HepG2 (cell line): ENCODE data around the gene SMPD3.

Experiments used
- JUN ChIP-seq: sonication (generic); formaldehyde crosslinking; IDR thresholded peaks from 2 replicates; pipeline ENCODE4 v1.4.0; 2020; ENCODE audit warnings: mild to moderate bottlenecking, missing genetic modification reagents
- ZNF468 ChIP-seq: sonication (generic); formaldehyde crosslinking; IDR thresholded peaks from 2 replicates; pipeline ENCODE4 v1.8.0; 2022; ENCODE audit warnings: mild to moderate bottlenecking, moderate library complexity, missing genetic modification reagents

GRCh38 chr16:68406458-68407152 lies 41.7 kb downstream of the SMPD3 start:
- TF ChIP-seq JUN (CRISPR knock-in tag) (no peak), ZNF468 (CRISPR knock-in tag) (no peak)
